HepG2 (cell line): ENCODE measurements around the gene KRABD2.

Experiments used
- ETV6 ChIP-seq: sonication (generic); formaldehyde crosslinking; conservative IDR thresholded peaks from 2 replicates; pipeline ENCODE4 v1.4.0; 2020; ENCODE audit warnings: missing genetic modification reagents
- FOSL2 ChIP-seq: sonication (generic); formaldehyde crosslinking; IDR thresholded peaks from 2 replicates; pipeline ENCODE4 v1.4.0; 2020; ENCODE audit warnings: missing genetic modification reagents
- HDAC2 ChIP-seq: sonication (generic); formaldehyde crosslinking; IDR thresholded peaks from 2 replicates; pipeline ENCODE4 v1.4.0; 2020; ENCODE audit warnings: missing genetic modification reagents
- HMGA1 ChIP-seq: sonication (generic); formaldehyde crosslinking; conservative IDR thresholded peaks from 2 replicates; pipeline ENCODE4 v1.4.0; 2020; ENCODE audit warnings: missing genetic modification reagents
- KMT2A ChIP-seq: sonication (generic); formaldehyde crosslinking; IDR thresholded peaks from 2 replicates; pipeline ENCODE4 v1.4.0; 2020; ENCODE audit warnings: missing genetic modification reagents
- MIER3 ChIP-seq: IDR thresholded peaks from 2 replicates; pipeline ENCODE4 v1.6.1; 2016; ENCODE audit warnings: missing compliant biosample characterization, borderline replicate concordance
- MIXL1 ChIP-seq: IDR thresholded peaks from 2 replicates; pipeline ENCODE4 v1.6.1; 2016
- PPARG ChIP-seq: conservative IDR thresholded peaks from 2 replicates; pipeline ENCODE4 v1.6.1; 2016; ENCODE audit warnings: missing biosample characterization, missing genetic modification reagents
- RARA ChIP-seq: IDR thresholded peaks from 2 replicates; pipeline ENCODE4 v1.6.1; 2016; ENCODE audit warnings: missing genetic modification reagents, missing compliant biosample characterization
- RXRB ChIP-seq: IDR thresholded peaks from 2 replicates; pipeline ENCODE4 v1.6.1; 2016; ENCODE audit warnings: borderline replicate concordance, missing genetic modification reagents, missing compliant biosample characterization
- SMC3 ChIP-seq: IDR thresholded peaks from 2 replicates; pipeline ENCODE4 v1.6.1; 2011; ENCODE audit warnings: low read length, improper control_type of control experiment
- ZMYM4 ChIP-seq: sonication (generic); formaldehyde crosslinking; IDR thresholded peaks from 2 replicates; pipeline ENCODE4 v1.8.1; 2023; ENCODE audit warnings: mild to moderate bottlenecking, missing genetic modification reagents
- ZNF598 ChIP-seq: sonication (generic); formaldehyde crosslinking; IDR thresholded peaks from 2 replicates; pipeline ENCODE4 v1.5.1; 2020; ENCODE audit warnings: mild to moderate bottlenecking, missing genetic modification reagents, borderline replicate concordance
- ZSCAN25 ChIP-seq: sonication (generic); formaldehyde crosslinking; IDR thresholded peaks from 2 replicates; pipeline ENCODE4 v1.8.0; 2022; ENCODE audit warnings: mild to moderate bottlenecking, missing genetic modification reagents
- TF ChIP-seq, protein P1 (sequence below): sonication (generic); formaldehyde crosslinking; IDR thresholded peaks from 2 replicates; pipeline ENCODE4 v1.4.0; 2020; ENCODE audit warnings: missing genetic modification reagents, mild to moderate bottlenecking, borderline replicate concordance
- TF ChIP-seq, protein P2 (sequence below): sonication (generic); formaldehyde crosslinking; IDR thresholded peaks from 2 replicates; pipeline ENCODE4 v1.5.0; 2020; ENCODE audit warnings: mild to moderate bottlenecking, missing genetic modification reagents, borderline replicate concordance
- TF ChIP-seq, protein P3 (sequence below): sonication (generic); formaldehyde crosslinking; IDR thresholded peaks from 2 replicates; pipeline ENCODE4 v1.4.0; 2020; ENCODE audit warnings: mild to moderate bottlenecking, missing genetic modification reagents
- TF ChIP-seq, protein P4 (sequence below), 2 experiments: sonication (generic) in 1 of 2; formaldehyde crosslinking in 1 of 2; IDR thresholded peaks; 2 replicates each; pipeline versions ENCODE4 v1.4.0 to v1.6.1; 2018 to 2020; ENCODE audit warnings: missing genetic modification reagents in 2 of 2, borderline replicate concordance in 1 of 2, low read depth in 1 of 2, mild to moderate bottlenecking in 1 of 2, missing biosample characterization in 1 of 2
- TF ChIP-seq, protein P5 (sequence below): sonication (generic); formaldehyde crosslinking; IDR thresholded peaks from 2 replicates; pipeline ENCODE4 v1.8.1; 2023; ENCODE audit warnings: mild to moderate bottlenecking, inconsistent platforms, moderate library complexity, missing genetic modification reagents, borderline replicate concordance

Gene KRABD2

DNA sequence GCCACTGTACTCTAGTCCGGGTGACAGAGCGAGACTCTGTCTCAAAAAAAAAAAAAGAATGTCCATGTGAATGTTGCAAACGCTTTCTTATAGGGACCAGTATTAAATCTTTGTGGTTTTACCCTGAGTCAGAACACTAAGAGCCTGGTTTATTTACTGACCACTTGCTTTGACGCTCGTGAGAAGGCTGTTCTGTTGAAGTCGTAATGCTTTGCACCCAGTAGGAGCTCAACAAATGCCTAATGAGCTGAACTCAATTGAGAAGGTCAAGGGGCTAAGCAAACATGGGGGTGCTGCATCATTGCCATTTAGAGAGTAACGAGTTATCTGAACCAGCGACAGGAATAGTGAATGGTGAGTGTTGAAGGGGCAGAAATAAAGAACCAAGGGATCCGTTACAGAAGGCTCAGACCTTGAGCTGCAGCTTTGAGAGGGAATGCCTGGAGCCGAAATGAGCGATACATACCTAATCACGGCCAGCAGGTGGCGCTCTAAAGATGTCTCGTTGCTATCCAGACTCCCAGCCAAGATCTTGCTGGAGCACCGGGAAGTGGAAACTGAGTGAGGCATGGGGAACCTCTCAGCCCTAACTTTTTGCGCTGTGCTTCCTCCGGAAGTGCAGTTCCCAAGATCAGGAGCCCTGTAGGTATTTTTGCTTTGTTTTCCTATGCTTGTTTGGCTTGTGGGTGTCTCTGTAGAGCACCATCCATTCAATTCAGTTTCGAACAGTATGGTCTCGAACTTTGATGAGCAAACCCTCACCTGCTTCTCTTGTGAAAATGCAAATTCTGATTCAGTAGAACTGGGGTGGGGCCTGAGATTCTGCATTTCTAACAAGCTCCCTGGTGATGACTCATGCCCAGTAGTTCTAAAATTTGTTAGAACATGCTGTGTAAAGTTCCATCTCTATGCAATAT is 33.7 kb upstream of the KRABD2 start (continued):
- peak; percentile 35; the same call in 1 of the 2 replicates for TF ChIP-seq FOSL2 (CRISPR knock-in tag)
- TF ChIP-seq RARA (CRISPR knock-in tag): 0 out of 2 replicates have a peak, but pooled peaks have one; percentile 21
- TF ChIP-seq, protein P1, sequence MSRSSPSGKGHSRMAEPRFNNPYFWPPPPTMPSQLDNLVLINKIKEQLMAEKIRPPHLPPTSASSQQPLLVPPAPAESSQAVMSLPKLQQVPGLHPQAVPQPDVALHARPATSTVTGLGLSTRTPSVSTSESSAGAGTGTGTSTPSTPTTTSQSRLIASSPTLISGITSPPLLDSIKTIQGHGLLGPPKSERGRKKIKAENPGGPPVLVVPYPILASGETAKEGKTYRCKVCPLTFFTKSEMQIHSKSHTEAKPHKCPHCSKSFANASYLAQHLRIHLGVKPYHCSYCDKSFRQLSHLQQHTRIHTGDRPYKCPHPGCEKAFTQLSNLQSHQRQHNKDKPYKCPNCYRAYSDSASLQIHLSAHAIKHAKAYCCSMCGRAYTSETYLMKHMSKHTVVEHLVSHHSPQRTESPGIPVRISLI (CRISPR knock-in tag): no peak
- TF ChIP-seq HDAC2 (CRISPR knock-in tag): peak; percentile 65; the same call in 1 of the 2 replicates
- TF ChIP-seq PPARG (CRISPR knock-in tag): 0 out of 2 replicates have a peak, but pooled peaks have one; percentile 42
- TF ChIP-seq, protein P2, sequence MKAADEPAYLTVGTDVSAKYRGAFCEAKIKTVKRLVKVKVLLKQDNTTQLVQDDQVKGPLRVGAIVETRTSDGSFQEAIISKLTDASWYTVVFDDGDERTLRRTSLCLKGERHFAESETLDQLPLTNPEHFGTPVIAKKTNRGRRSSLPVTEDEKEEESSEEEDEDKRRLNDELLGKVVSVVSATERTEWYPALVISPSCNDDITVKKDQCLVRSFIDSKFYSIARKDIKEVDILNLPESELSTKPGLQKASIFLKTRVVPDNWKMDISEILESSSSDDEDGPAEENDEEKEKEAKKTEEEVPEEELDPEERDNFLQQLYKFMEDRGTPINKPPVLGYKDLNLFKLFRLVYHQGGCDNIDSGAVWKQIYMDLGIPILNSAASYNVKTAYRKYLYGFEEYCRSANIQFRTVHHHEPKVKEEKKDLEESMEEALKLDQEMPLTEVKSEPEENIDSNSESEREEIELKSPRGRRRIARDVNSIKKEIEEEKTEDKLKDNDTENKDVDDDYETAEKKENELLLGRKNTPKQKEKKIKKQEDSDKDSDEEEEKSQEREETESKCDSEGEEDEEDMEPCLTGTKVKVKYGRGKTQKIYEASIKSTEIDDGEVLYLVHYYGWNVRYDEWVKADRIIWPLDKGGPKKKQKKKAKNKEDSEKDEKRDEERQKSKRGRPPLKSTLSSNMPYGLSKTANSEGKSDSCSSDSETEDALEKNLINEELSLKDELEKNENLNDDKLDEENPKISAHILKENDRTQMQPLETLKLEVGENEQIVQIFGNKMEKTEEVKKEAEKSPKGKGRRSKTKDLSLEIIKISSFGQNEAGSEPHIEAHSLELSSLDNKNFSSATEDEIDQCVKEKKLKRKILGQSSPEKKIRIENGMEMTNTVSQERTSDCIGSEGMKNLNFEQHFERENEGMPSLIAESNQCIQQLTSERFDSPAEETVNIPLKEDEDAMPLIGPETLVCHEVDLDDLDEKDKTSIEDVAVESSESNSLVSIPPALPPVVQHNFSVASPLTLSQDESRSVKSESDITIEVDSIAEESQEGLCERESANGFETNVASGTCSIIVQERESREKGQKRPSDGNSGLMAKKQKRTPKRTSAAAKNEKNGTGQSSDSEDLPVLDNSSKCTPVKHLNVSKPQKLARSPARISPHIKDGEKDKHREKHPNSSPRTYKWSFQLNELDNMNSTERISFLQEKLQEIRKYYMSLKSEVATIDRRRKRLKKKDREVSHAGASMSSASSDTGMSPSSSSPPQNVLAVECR: peak; percentile 37; the same call in 1 of the 2 replicates
- TF ChIP-seq, protein P3, sequence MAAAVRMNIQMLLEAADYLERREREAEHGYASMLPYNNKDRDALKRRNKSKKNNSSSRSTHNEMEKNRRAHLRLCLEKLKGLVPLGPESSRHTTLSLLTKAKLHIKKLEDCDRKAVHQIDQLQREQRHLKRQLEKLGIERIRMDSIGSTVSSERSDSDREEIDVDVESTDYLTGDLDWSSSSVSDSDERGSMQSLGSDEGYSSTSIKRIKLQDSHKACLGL (CRISPR knock-in tag): no peak
- peak; percentile 26; the same call in 1 of the 2 replicates for TF ChIP-seq RXRB
- TF ChIP-seq KMT2A: 0 out of 2 replicates have a peak, but pooled peaks have one; percentile 41
- TF ChIP-seq, protein P4, sequence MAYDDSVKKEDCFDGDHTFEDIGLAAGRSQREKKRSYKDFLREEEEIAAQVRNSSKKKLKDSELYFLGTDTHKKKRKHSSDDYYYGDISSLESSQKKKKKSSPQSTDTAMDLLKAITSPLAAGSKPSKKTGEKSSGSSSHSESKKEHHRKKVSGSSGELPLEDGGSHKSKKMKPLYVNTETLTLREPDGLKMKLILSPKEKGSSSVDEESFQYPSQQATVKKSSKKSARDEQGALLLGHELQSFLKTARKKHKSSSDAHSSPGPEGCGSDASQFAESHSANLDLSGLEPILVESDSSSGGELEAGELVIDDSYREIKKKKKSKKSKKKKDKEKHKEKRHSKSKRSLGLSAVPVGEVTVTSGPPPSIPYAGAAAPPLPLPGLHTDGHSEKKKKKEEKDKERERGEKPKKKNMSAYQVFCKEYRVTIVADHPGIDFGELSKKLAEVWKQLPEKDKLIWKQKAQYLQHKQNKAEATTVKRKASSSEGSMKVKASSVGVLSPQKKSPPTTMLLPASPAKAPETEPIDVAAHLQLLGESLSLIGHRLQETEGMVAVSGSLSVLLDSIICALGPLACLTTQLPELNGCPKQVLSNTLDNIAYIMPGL (CRISPR knock-in tag; IDR thresholded peaks at IDR 0.05; ENCODE audit: borderline replicate concordance in 1 of 2, low read depth in 1 of 2): peak in 1 of 2 experiments; percentile 82; a peak in 1 of 4 replicates
- TF ChIP-seq ZMYM4 (CRISPR knock-in tag): peak; percentile 52
- 0 out of 2 replicates have a peak, but pooled peaks have one; percentile 59 for TF ChIP-seq ZNF598 (CRISPR knock-in tag)
- peak; percentile 91 for TF ChIP-seq SMC3
- TF ChIP-seq ZSCAN25 (CRISPR knock-in tag): 0 out of 2 replicates have a peak, but pooled peaks have one; percentile 15
- TF ChIP-seq MIER3 (CRISPR knock-in tag): peak; percentile 30; the same call in 1 of the 2 replicates
- TF ChIP-seq MIXL1 (CRISPR knock-in tag): 0 out of 2 replicates have a peak, but pooled peaks have one; percentile 32
- TF ChIP-seq HMGA1 (CRISPR knock-in tag): no peak
- TF ChIP-seq ETV6 (CRISPR knock-in tag): 0 out of 2 replicates have a peak, but pooled peaks have one; percentile 30
- TF ChIP-seq, protein P5, sequence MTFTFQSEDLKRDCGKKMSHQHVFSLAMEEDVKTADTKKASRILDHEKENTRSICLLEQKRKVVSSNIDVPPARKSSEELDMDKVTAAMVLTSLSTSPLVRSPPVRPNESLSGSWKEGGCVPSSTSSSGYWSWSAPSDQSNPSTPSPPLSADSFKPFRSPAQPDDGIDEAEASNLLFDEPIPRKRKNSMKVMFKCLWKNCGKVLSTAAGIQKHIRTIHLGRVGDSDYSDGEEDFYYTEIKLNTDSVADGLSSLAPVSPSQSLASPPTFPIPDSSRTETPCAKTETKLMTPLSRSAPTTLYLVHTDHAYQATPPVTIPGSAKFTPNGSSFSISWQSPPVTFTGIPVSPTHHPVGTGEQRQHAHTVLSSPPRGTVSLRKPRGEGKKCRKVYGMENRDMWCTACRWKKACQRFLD (CRISPR knock-in tag): no peak
